ENCODE data around the gene FAM120A. TPM values are rescaled to one million over a fixed set of nuclear protein-coding genes. Genes with fewer than 3 reads are reported as not detected.

The FAM120A gene
- total and polyA plus RNA-seq, 12 donors: 42.6 to 147 (median 96.4) TPM

DNA sequence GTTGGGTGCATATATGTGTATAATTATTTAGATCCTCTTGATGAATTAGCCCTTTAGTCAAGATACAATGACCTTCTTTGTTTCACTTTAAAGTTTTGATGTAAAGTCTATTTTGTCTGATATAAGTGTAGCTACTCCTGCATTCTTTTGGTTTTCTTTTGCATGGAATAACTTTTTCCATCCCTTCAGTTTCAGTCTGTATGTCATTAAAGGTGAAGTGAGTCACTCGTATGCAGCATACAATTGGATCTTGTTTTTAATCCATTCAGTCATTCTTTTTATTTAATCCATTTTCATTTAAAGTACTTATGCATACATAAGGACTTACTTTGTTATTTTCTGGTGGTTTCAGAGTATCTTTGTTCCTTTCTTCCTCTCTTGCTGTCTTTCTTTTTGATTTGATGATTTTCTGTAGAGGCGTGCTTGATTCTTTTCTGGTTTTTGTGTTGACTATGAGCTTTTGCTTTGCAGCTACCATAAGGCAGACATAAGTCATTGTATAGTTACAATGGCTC is 36.3 kb upstream of the FAM120A start:
- TF ChIP-seq, protein P1, sequence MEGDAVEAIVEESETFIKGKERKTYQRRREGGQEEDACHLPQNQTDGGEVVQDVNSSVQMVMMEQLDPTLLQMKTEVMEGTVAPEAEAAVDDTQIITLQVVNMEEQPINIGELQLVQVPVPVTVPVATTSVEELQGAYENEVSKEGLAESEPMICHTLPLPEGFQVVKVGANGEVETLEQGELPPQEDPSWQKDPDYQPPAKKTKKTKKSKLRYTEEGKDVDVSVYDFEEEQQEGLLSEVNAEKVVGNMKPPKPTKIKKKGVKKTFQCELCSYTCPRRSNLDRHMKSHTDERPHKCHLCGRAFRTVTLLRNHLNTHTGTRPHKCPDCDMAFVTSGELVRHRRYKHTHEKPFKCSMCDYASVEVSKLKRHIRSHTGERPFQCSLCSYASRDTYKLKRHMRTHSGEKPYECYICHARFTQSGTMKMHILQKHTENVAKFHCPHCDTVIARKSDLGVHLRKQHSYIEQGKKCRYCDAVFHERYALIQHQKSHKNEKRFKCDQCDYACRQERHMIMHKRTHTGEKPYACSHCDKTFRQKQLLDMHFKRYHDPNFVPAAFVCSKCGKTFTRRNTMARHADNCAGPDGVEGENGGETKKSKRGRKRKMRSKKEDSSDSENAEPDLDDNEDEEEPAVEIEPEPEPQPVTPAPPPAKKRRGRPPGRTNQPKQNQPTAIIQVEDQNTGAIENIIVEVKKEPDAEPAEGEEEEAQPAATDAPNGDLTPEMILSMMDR (IDR thresholded peaks at IDR 0.05): no peak
- TF ChIP-seq POLR2A (IDR thresholded peaks at IDR 0.05): no peak
- H3K27ac ChIP-seq: no peak overlapping the region
- intact Hi-C loops (cut with DNase I): no loop called here
- no peaks in the 10 kb centered on the region for H3K27me3 ChIP-seq
- DNase-seq: no peak
- WGBS, 4 donors: 74 to 91% (median 81%) methylated on average over 2 of the region's 2 CpGs
- H3K4me1 ChIP-seq (replicated peaks in 1 of 2): no peaks in the 10 kb centered on the region
- no peaks in the 10 kb centered on the region for H3K36me3 ChIP-seq (replicated peaks in 1 of 2)
- no peak overlapping the region for H3K4me3 ChIP-seq
- no peaks in the 10 kb centered on the region for H3K9me3 ChIP-seq (replicated peaks in 1 of 3)

DNA sequence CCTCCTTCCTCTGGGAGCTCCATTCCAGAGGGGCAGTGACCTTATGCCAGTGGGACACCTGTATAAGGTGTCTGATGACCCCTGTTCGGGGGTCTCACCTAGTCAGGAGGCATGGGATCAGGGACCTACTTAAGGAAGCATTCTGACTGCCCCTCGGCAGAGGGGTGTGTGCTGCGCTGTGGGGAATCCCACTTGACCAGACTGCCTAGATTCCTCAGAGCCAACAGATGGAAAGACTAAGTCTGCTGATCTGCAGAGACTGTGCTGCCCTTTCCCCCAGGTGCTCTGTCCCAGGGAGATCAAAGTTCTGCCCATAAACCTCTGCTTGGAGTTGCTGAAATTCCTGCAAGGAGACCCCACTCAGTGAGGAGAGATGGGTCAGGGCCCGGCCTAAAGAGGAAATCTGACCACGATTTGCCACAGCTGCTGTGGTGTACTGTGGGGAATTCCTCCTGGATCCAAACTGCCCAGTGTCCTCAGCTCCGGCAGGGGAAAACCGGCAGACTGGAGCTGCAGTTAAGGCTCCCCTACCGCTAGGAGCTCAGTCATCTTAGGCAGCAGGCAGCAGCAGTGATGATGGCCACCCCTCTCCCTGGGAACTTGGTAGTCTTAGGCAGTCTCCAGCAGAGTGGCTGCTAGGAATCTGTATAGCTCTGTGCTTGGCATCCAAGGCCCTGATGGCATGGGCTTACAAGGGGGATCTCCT is 34.8 kb upstream of the FAM120A start:
- Histone ChIP-seq H3K4me1 (replicated peaks in 1 of 2) (no peaks in the 10 kb centered on the region), H3K9me3 (replicated peaks in 1 of 3) (no peaks in the 10 kb centered on the region), H3K36me3 (replicated peaks in 1 of 2) (no peaks in the 10 kb centered on the region), H3K27me3 (no peaks in the 10 kb centered on the region), H3K27ac (no peak overlapping the region), H3K4me3 (no peak overlapping the region)
- 78 to 88% (median 84%) methylated on average over 4 to 8 of the region's 8 CpGs for WGBS, 4 donors
- no peak for TF ChIP-seq POLR2A (IDR thresholded peaks at IDR 0.05)
- TF ChIP-seq, protein P1 (IDR thresholded peaks at IDR 0.05): no peak
- intact Hi-C loops (cut with DNase I): no loop called here
- no peak for DNase-seq

DNA sequence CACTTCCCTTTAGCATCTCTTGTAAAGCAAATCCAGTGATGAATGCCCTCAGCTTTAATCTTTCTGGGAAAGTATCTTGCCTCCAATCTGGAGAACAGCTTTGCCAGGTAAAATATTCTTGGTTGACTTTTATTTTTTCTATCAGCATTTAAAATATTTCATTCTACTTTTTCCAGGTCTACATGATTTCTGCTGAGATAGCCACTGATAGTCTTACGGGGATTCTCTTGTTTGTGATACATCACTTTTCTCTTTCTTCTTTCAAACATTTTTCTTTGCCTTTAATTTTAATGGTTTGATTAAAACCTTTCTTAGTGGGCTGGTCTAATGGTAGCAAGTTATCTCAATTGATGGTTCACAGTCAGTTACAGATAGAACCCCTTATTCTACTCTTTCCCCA is 33.9 kb upstream of the FAM120A start:
- WGBS, 4 donors: 86 to 98% (median 95%) methylated on average over 1 of the region's 1 CpG
- no peak for TF ChIP-seq POLR2A (IDR thresholded peaks at IDR 0.05)
- TF ChIP-seq, protein P1 (IDR thresholded peaks at IDR 0.05): no peak
- H3K9me3 ChIP-seq (replicated peaks in 1 of 3): no peaks in the 10 kb centered on the region
- H3K27me3 ChIP-seq: no peaks in the 10 kb centered on the region
- H3K27ac ChIP-seq: no peak overlapping the region
- no peak overlapping the region for H3K4me3 ChIP-seq
- no peak for DNase-seq
- no peaks in the 10 kb centered on the region for H3K36me3 ChIP-seq (replicated peaks in 1 of 2)
- intact Hi-C loops (cut with DNase I): no loop called here
- H3K4me1 ChIP-seq (replicated peaks in 1 of 2): no peaks in the 10 kb centered on the region

- H3K36me3 ChIP-seq (replicated peaks in 1 of 2): no peaks in the 10 kb centered on the region
- no peak overlapping the region for H3K27ac ChIP-seq
- H3K4me1 ChIP-seq (replicated peaks in 1 of 2): no peaks in the 10 kb centered on the region
- no peaks in the 10 kb centered on the region for H3K27me3 ChIP-seq
- no peak overlapping the region for H3K4me3 ChIP-seq
- no peaks in the 10 kb centered on the region for H3K9me3 ChIP-seq (replicated peaks in 1 of 3)
- WGBS, 4 donors: 86 to 94% (median 90%) methylated on average over 1 of the region's 1 CpG
- intact Hi-C loops (cut with DNase I): no loop called here
- no peak for DNase-seq
- TF ChIP-seq, protein P1 (IDR thresholded peaks at IDR 0.05): no peak
- TF ChIP-seq POLR2A (IDR thresholded peaks at IDR 0.05): no peak
Measured at GRCh38 chr9:93419023-93419422, 32.5 kb upstream of the FAM120A start.

Measured in adrenal gland (tissue), 12 donors.